ENCODE measurements around the gene NAXE.
"Not testable (repeated sequence)": the region's sequence is repeated elsewhere in the genome, so short reads cannot be mapped to it uniquely, and the experiment has no call there.

Gene NAXE

GRCh38 chr1:156594190-156594589 lies 2.6 kb downstream of the NAXE start:
- no peak for DNase-seq

GRCh38 chr1:156595016-156595415 lies 3.4 kb downstream of the NAXE start:
- no peak for DNase-seq

GRCh38 chr1:156596426-156596825 lies 4.8 kb downstream of the NAXE start:
- no peak for DNase-seq

GRCh38 chr1:156598125-156598524 lies 6.5 kb downstream of the NAXE start:
- DNase-seq = no peak

GRCh38 chr1:156598731-156599432 lies 7.3 kb downstream of the NAXE start:
- no peak for DNase-seq

- DNase-seq = no peak
Measured at GRCh38 chr1:156599811-156600210, 8.2 kb downstream of the NAXE start.

GRCh38 chr1:156600733-156601121 lies 9.2 kb downstream of the NAXE start:
- DNase-seq = no peak

GRCh38 chr1:156601122-156601830 lies 9.7 kb downstream of the NAXE start, which contains the start of gene GPATCH4:
Gene GPATCH4, minus strand, starts transcription at chr1:156601479.
- peak; percentile 91 for DNase-seq

GRCh38 chr1:156601892-156602291 lies 10.3 kb downstream of the NAXE start:
- DNase-seq = no peak

GRCh38 chr1:156602557-156602993 lies 11.0 kb downstream of the NAXE start:
- no peak for DNase-seq

GRCh38 chr1:156607344-156607743 lies 15.8 kb downstream of the NAXE start:
- DNase-seq = not testable (repeated sequence)

- peak; percentile 65 for DNase-seq
Measured at GRCh38 chr1:156608036-156608674, 16.6 kb downstream of the NAXE start.

- DNase-seq = no peak
Measured at GRCh38 chr1:156608981-156609380, 17.4 kb downstream of the NAXE start.

GRCh38 chr1:156610072-156610471 lies 18.5 kb downstream of the NAXE start:
- DNase-seq = not testable (repeated sequence)

- no peak for DNase-seq
Measured at GRCh38 chr1:156612666-156613065, 21.1 kb downstream of the NAXE start.

- no peak for DNase-seq
Measured at GRCh38 chr1:156615946-156616345, 24.4 kb downstream of the NAXE start.

GRCh38 chr1:156616463-156616862 lies 24.9 kb downstream of the NAXE start:
- DNase-seq = no peak

- no peak for DNase-seq
Measured at GRCh38 chr1:156618853-156619581, 27.4 kb downstream of the NAXE start, which contains the start of gene HAPLN2. Gene HAPLN2, plus strand, starts transcription at chr1:156619415. Its CDS starts 4,076 bp downstream, at chr1:156623491.

GRCh38 chr1:156619582-156619955 lies 28.0 kb downstream of the NAXE start:
- no peak for DNase-seq

- no peak for DNase-seq
Measured at GRCh38 chr1:156622581-156623297, 31.2 kb downstream of the NAXE start.

GRCh38 chr1:156623946-156624813 lies 32.6 kb downstream of the NAXE start:
- DNase-seq = no peak

All from femur (tissue), 1 donor.